ENCODE data around the gene SLC25A42.

SLC25A42 gene

GRCh38 chr19:19026299-19026971 lies 37.4 kb upstream of the SLC25A42 start:
- Histone ChIP-seq H3K4me2 (ENCODE audit: low read length) (no peak overlapping the region), H3K9ac (no peak overlapping the region), H3K27ac (no peak overlapping the region), H3K9me3 (ENCODE audit: control insufficient read depth, low read length) (no peaks in the 10 kb centered on the region), H3K4me1 (no peaks in the 10 kb centered on the region), H3K36me3 (ENCODE audit: control insufficient read depth, insufficient read depth, low read length) (no peaks in the 10 kb centered on the region), H3K4me3 (ENCODE audit: low read depth, low read length) (no peak overlapping the region), H3K79me2 (peaks cover 22% of the 10 kb centered on the region), H2AFZ (no peak overlapping the region), H3K27me3 (ENCODE audit: control insufficient read depth, insufficient read depth, low read length) (no peaks in the 10 kb centered on the region)
- TF ChIP-seq CTCF (IDR thresholded peaks at IDR 0.05) = no peak

- Histone ChIP-seq H3K9ac (no peak overlapping the region), H2AFZ (no peak overlapping the region), H3K4me2 (ENCODE audit: low read length) (no peak overlapping the region), H3K36me3 (ENCODE audit: control insufficient read depth, insufficient read depth, low read length) (no peaks in the 10 kb centered on the region), H3K4me1 (no peaks in the 10 kb centered on the region), H3K79me2 (peaks cover 25% of the 10 kb centered on the region), H3K27ac (no peak overlapping the region), H3K4me3 (ENCODE audit: low read depth, low read length) (no peak overlapping the region), H3K9me3 (ENCODE audit: control insufficient read depth, low read length) (no peaks in the 10 kb centered on the region), H3K27me3 (ENCODE audit: control insufficient read depth, insufficient read depth, low read length) (no peaks in the 10 kb centered on the region)
- TF ChIP-seq CTCF (IDR thresholded peaks at IDR 0.05) = no peak
These were observed 36.6 kb upstream of the SLC25A42 start for GRCh38 chr19:19027228-19027627.

- no peak for TF ChIP-seq CTCF (IDR thresholded peaks at IDR 0.05)
- Histone ChIP-seq H2AFZ (no peak overlapping the region), H3K4me1 (no peaks in the 10 kb centered on the region), H3K79me2 (peaks cover 24% of the 10 kb centered on the region), H3K9ac (no peak overlapping the region), H3K4me2 (ENCODE audit: low read length) (no peak overlapping the region), H3K4me3 (ENCODE audit: low read depth, low read length) (no peak overlapping the region), H3K36me3 (ENCODE audit: control insufficient read depth, insufficient read depth, low read length) (no peaks in the 10 kb centered on the region), H3K9me3 (ENCODE audit: control insufficient read depth, low read length) (no peaks in the 10 kb centered on the region), H3K27ac (no peak overlapping the region), H3K27me3 (ENCODE audit: control insufficient read depth, insufficient read depth, low read length) (no peaks in the 10 kb centered on the region)
These were observed 35.3 kb upstream of the SLC25A42 start for GRCh38 chr19:19028526-19028925.

- no peaks in the 10 kb centered on the region for H3K27me3 ChIP-seq (ENCODE audit: control insufficient read depth, insufficient read depth, low read length)
- no peak overlapping the region for H3K27ac ChIP-seq
- H3K4me3 ChIP-seq (ENCODE audit: low read depth, low read length) = no peak overlapping the region
- H2AFZ ChIP-seq = no peak overlapping the region
- no peaks in the 10 kb centered on the region for H3K9me3 ChIP-seq (ENCODE audit: control insufficient read depth, low read length)
- no peak overlapping the region for H3K9ac ChIP-seq
- TF ChIP-seq CTCF (IDR thresholded peaks at IDR 0.05) = no peak
- no peak overlapping the region for H3K4me2 ChIP-seq (ENCODE audit: low read length)
- H3K79me2 ChIP-seq = peaks cover 36% of the 10 kb centered on the region
- no peaks in the 10 kb centered on the region for H3K36me3 ChIP-seq (ENCODE audit: control insufficient read depth, insufficient read depth, low read length)
- H3K4me1 ChIP-seq = no peaks in the 10 kb centered on the region
These were observed 31.9 kb upstream of the SLC25A42 start for GRCh38 chr19:19031891-19032290.

Measured in parathyroid adenoma (tissue), 2 donors.